AG04450 (cell line): Measurements from ENCODE around the gene GTSE1. TPM values are rescaled to one million over a fixed set of nuclear protein-coding genes. Genes with fewer than 3 reads are reported as not detected.
A peak's percentile ranks its signal among the peaks of the same experiment; 100 is the strongest.

Source experiments
- CTCF ChIA-PET: fragments of 300-600, 350-600 bp; formaldehyde crosslinking; extraction: SDS; loops from one replicate; lab custom pipeline; 2022; ENCODE audit warnings: antibody characterized with exemption, inconsistent platforms; lab: Charles Lee
- POLR2A ChIA-PET: fragments of 350-600 bp; formaldehyde crosslinking; extraction: SDS; loops from one replicate; lab custom pipeline; 2021; ENCODE audit warnings: antibody characterized with exemption, inconsistent platforms; lab: Yijun Ruan, JAX
- DNase-seq: peaks from one replicate; pipeline ENCODE4 v3.0.0-alpha.2; 2011; ENCODE audit warnings: low read depth, low spot score
- H3K27ac ChIP-seq: one replicate; pipeline ENCODE4 v1.5.1; 2012; ENCODE audit warnings: low read depth, low read length, control low read depth
- H3K27me3 ChIP-seq: one replicate; pipeline ENCODE4 v1.6.0; 2012; ENCODE audit warnings: low read length; ENCODE audit not compliant: control insufficient read depth, insufficient read depth
- H3K4me3 ChIP-seq: 2 replicates; pipeline ENCODE4 v1.5.1; 2011; ENCODE audit warnings: mild to moderate bottlenecking, low read depth, low read length, control low read depth
- H3K9me3 ChIP-seq: 2 replicates; pipeline ENCODE4 v1.5.1; 2012; ENCODE audit warnings: low read length; ENCODE audit not compliant: control insufficient read depth, insufficient read depth
- polyA plus RNA-seq: library from polyadenylated mRNA; depleted of rRNA; stranded (reverse); fragments of >200 nt; gene quantifications from 2 replicates; pipeline ENCODE4 v1.2.3, GENCODE V29; 2011
- TF ChIP-seq, protein P1 (sequence below): IDR thresholded peaks from 2 replicates; pipeline ENCODE4 v1.5.1; 2011; ENCODE audit warnings: low read depth, low read length, control low read depth, inconsistent platforms

The GTSE1 gene
- polyA plus RNA-seq, 1 experiment = 4.0 TPM

DNA sequence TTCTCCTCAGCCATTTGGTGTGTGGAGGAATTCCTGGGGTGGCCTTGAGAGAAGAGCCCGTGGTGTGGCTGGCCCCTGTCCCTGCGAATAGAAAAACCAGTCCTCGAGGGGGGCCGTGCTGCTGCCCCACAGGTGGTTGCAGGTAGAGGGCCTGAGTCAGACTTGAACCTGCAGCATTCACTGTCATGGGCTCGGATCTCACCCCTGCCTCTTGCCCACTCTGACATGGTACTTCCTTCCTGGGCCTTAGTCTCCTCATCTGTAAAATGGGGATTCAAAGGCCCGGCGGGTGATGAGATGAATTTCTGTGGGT, 58.3 kb downstream of the GTSE1 start:
- Histone ChIP-seq H3K4me3 (no peak overlapping the region), H3K27me3 (no peaks in the 10 kb centered on the region), H3K27ac (no peak overlapping the region), H3K9me3 (no peaks in the 10 kb centered on the region)
- no peak for DNase-seq
- TF ChIP-seq, protein P1, sequence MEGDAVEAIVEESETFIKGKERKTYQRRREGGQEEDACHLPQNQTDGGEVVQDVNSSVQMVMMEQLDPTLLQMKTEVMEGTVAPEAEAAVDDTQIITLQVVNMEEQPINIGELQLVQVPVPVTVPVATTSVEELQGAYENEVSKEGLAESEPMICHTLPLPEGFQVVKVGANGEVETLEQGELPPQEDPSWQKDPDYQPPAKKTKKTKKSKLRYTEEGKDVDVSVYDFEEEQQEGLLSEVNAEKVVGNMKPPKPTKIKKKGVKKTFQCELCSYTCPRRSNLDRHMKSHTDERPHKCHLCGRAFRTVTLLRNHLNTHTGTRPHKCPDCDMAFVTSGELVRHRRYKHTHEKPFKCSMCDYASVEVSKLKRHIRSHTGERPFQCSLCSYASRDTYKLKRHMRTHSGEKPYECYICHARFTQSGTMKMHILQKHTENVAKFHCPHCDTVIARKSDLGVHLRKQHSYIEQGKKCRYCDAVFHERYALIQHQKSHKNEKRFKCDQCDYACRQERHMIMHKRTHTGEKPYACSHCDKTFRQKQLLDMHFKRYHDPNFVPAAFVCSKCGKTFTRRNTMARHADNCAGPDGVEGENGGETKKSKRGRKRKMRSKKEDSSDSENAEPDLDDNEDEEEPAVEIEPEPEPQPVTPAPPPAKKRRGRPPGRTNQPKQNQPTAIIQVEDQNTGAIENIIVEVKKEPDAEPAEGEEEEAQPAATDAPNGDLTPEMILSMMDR = no peak
- ChIA-PET POLR2A (no interaction called here), CTCF (interaction anchor here (1.0 to 1.6 kb wide), 4 partner anchors 13 to 188 kb away, joined by 4 to 7 read pairs (median 4); no protein-coding TSS in a partner anchor)

DNA sequence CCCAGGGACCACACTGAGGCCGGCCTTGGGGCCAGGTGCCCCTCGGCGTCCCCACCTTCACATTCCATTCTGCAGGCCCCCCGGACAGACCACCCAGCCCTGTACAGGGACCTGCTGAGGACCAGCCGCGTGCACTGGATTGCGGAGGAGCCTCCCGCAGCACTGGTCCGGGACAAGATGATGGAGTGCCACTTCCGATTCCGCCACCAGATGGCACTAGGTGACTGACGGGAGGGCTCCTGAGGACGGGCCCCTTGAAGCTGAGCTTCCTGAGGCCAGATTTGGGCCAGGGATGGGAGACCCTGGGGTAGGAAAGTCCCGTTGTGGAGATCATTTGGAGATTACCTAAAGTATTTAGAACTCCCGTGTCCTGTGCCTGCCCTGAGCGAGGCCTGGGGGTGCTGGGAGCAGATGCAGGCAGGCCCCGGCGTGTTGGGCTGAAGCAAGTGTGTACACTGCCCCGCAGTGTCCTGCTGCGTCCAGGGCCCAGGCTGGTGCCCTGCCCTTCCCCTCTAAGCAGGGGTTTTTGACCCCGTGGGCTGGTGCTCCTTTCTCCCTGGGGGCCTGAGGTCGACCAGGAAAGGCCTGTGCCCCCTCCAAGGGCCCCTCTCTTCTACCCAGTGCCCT, 58.8 kb downstream of the GTSE1 start:
- POLR2A ChIA-PET = no interaction called here
- DNase-seq = peak; percentile 13
- no peak overlapping the region for H3K4me3 ChIP-seq

DNA sequence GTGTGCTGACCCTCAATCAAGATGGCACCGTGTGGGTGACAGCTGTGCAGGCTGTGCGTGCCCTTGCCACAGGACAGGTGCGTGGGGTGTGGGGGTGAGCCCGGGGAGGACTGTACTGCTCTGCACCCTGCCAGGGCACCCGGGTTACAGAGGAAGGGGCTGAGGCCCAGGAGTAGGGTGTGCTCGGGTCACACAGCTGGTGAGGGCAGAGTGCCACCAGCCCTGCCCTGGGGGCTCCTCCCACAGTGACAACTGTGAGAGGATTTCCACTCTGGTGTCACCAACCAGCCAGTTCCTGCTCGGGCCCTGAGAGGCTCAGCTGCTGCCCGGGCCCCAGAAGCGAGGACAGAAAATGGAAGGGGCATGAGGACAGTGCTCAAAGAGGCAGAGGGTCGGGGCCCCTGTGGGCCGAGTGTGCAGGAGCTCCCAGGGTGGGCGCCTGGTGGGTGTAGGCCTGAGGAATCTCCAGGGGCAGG, 59.4 kb downstream of the GTSE1 start:
- CTCF ChIA-PET = interaction anchor here (1.0 to 1.6 kb wide), 3 partner anchors 11 to 187 kb away, joined by 4 to 7 read pairs (median 5); no protein-coding TSS in a partner anchor
- no peaks in the 10 kb centered on the region; the same call in 1 of the 2 replicates for H3K9me3 ChIP-seq
- POLR2A ChIA-PET = no interaction called here
- H3K27ac ChIP-seq = no peak overlapping the region
- no peak for DNase-seq
- TF ChIP-seq, protein P1 = no peak
- H3K27me3 ChIP-seq = no peaks in the 10 kb centered on the region
- H3K4me3 ChIP-seq = no peak overlapping the region

More for the DNA sequence above, 58.8 kb downstream of the GTSE1 start:
- H3K27ac ChIP-seq = no peak overlapping the region
- TF ChIP-seq, protein P1 = peak; percentile 73
- H3K9me3 ChIP-seq = no peaks in the 10 kb centered on the region
- CTCF ChIA-PET = interaction anchor here (1.0 to 1.6 kb wide), 3 partner anchors 12 to 187 kb away, joined by 4 to 7 read pairs (median 5); no protein-coding TSS in a partner anchor
- no peaks in the 10 kb centered on the region for H3K27me3 ChIP-seq

DNA sequence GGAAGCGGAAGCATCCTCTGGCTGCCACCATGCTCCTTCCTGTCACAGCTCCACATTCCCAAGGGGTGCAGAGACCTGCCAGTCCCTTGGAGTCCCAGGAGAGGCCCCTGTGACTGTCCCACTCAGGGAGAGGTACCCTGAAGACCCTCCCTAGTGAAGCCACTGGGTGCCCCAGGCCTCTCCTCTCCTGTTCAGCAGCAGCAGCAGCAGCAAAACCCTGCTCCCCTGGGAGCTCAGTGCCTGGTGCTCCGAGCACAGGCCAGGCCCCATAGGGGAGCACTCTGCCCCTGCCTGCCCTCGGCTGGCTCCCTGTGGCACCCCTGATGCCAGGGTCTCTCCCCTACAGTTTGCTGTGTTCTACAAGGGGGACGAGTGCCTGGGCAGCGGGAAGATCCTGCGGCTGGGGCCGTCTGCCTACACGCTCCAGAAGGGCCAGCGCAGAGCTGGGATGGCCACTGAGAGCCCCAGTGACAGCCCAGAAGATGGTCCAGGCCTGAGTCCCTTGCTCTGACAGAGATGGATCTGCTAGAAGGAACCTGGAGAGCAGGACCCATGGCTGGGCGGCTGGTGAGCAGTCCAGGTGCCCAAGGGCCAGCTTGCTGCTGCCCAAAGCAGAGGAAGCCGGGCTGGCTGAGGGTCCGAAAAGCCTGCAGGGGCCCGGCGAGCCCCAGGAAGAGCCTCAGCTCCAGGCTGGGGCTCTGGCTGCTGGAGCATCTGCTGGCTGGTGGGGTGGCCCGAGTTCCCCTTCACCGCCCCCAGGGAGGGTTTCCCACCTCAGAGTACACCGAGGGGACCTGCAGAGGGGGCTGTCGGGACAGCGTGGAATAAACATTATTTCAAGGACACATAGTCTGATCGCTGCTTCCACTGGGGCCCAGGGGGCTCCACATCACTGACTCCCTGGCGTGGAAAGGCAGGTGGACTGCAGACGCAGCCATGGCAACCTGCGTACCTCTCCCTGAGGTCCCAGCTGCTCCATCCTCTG, 60.1 kb downstream of the GTSE1 start:
- no peak for DNase-seq
- CTCF ChIA-PET = interaction anchor here (1.5 to 2.6 kb wide), 3 partner anchors 11 to 184 kb away, joined by 4 to 12 read pairs (median 5); no protein-coding TSS in a partner anchor
- POLR2A ChIA-PET = no interaction called here
- Histone ChIP-seq H3K4me3 (no peak overlapping the region), H3K9me3 (no peaks in the 10 kb centered on the region; the same call in 1 of the 2 replicates), H3K27ac (no peak overlapping the region), H3K27me3 (no peaks in the 10 kb centered on the region)
- TF ChIP-seq, protein P1 = no peak
